Heart left ventricle (tissue), 16 donors: ENCODE data around the gene TNNC2. TPM values are rescaled to one million over a fixed set of nuclear protein-coding genes. Genes with fewer than 3 reads are reported as not detected.
"Not testable (repeated sequence)": the region's sequence is repeated elsewhere in the genome, so short reads cannot be mapped to it uniquely, and the experiment has no call there.

Experiments used
- ATAC-seq, 4 donors: fragments of 200-7000 bp; cut with Tn5 transposase; one replicate each; pipeline ENCODE4 v1.9.1; 2020 to 2022; ENCODE audit warnings: moderate library complexity in 4 of 4, mild to moderate bottlenecking in 3 of 4, moderate number of reproducible peaks in 1 of 4
- DNase-seq, 5 donors: peaks; one replicate each; pipeline ENCODE4 v3.0.0-alpha.2; 2020
- H3K27ac ChIP-seq, 12 donors: fragments of 200-600 bp; sonication (generic) in 4 of 12; one replicate each; pipeline versions ENCODE4 v1.5.0 to v1.8.0; 2016 to 2022; ENCODE audit warnings: mild to moderate bottlenecking in 2 of 12
- H3K27me3 ChIP-seq, 9 donors: fragments of 200-600 bp; sonication (generic) in 2 of 9; one replicate each; pipeline versions ENCODE4 v1.5.1 to v1.8.0; 2016 to 2022; ENCODE audit warnings: mild to moderate bottlenecking in 3 of 9
- H3K36me3 ChIP-seq, 9 donors: fragments of 200-600 bp; sonication (generic) in 2 of 9; one replicate each; pipeline versions ENCODE4 v1.5.0 to v1.8.0; 2018 to 2022; ENCODE audit warnings: mild to moderate bottlenecking in 2 of 9
- H3K4me1 ChIP-seq, 12 donors: fragments of 200-600 bp; sonication (generic) in 4 of 12; one replicate each; pipeline versions ENCODE4 v1.5.0 to v1.8.0; 2016 to 2022; ENCODE audit warnings: mild to moderate bottlenecking in 3 of 12
- H3K4me3 ChIP-seq, 12 donors: fragments of 200-600 bp; sonication (generic) in 4 of 12; one replicate each; pipeline versions ENCODE4 v1.5.0 to v1.8.0; 2017 to 2022; ENCODE audit warnings: mild to moderate bottlenecking in 9 of 12, moderate library complexity in 4 of 12
- H3K9me3 ChIP-seq, 12 donors: fragments of 200-600 bp; sonication (generic) in 4 of 12; one replicate each; pipeline versions ENCODE4 v1.5.0 to v1.8.0; 2016 to 2022; ENCODE audit warnings: mild to moderate bottlenecking in 1 of 12
- CTCF ChIP-seq, 12 donors: fragments of 200-600 bp; sonication (generic) in 4 of 12; IDR thresholded peaks; one replicate each; pipeline versions ENCODE4 v1.5.0 to v1.8.0; 2018 to 2022; ENCODE audit warnings: antibody characterized with exemption in 12 of 12, mild to moderate bottlenecking in 5 of 12
- POLR2A ChIP-seq, 2 donors: fragments of 450-650 bp; IDR thresholded peaks; one replicate each; pipeline ENCODE4 v1.6.1; 2017; ENCODE audit warnings: antibody characterized with exemption in 2 of 2, mild to moderate bottlenecking in 2 of 2, moderate library complexity in 2 of 2
- WGBS, 4 donors: extraction: QIAGEN DNeasy Blood & Tissue Kit in 2 of 4; methylation state at CpG; one replicate each; pipeline versions ENCODE4 v1.1.5 to v1.1.7; 2013 to 2018; 5-methylcytosine and 5-hydroxymethylcytosine counted together
- intact Hi-C, 10 donors: fragments of 100-400 bp; cut with DNase I; formaldehyde crosslinking; loops; one replicate each; pipeline versions ENCODE4 v1.11.1 to v1.14.2; 2022
- long read RNA-seq, 3 donors: library from polyadenylated mRNA; unstranded; transcript quantifications; one replicate each; pipeline ENCODE4 v2.0.0, GENCODE V29; 2020 to 2021
- polyA plus RNA-seq, 2 donors: library from polyadenylated mRNA; stranded (reverse); fragments of 200-250 nt; gene quantifications; one replicate each; pipeline ENCODE4 v1.2.3, GENCODE V29; 2013
- total RNA-seq, 9 donors: library from RNA; depleted of rRNA in 2 of 9; stranded (reverse); fragments of >200 nt in 2 of 9; fragmentation: NEBNext Ultra II Directional in 3 of 9; extraction: Animal tissue kit (Norgen Biotek cat#: 25700) in 3 of 9; gene quantifications; one replicate each; pipeline versions ENCODE4 v1.1.0 to v1.2.4, GENCODE V29; 2016 to 2023
- donor health status: ischemic (EF 13 %, LVEDD 7.1; RV severe dilation, severe dysfunction).
- donor health status: healthy with polysubstance abuse.
- donor health status: DM: no; HTN: yes; CAD: no.
- donor health status: DM: no; HTN: no; CAD: no.
- donor health status: ischemic (EF 25% LVEDD 6.9; RV normal size, moderate dysfunction).
- donor health status: ischemic (EF 25% LVEDD 5.7; RV mildly dilated, moderate dysfunction).
- donor health status: healthy.
- donor health status: DM: yes; HTN: yes; CAD: no.
- donor health status: ischemic (EF 35%, LVEDD 5.7; RV mildly dilated, moderate dysfunction).
- donor health status: nonischemic (EF 11% LVEDD 7.7; RV severe dilation, severe dysfunction).
- donor health status: DM: yes; HTN: yes; CAD: no.
- donor health status: PGD.
- donor health status: ischemic (EF 29% LVEDD 5.4; RV normal size, mild dysfunction).
- donor health status: nonischemic (EF 23%, LVEDD 6.1; RV moderate dilation, normal function).

TNNC2 gene
- not detected for total RNA-seq
- polyA plus RNA-seq: under 1 TPM; 0.14 to 0.30 TPM
- long read RNA-seq, donor 1: 0 reads
- long read RNA-seq, donor 2: 0 reads
- long read RNA-seq, donor 3: 0 reads

DNA sequence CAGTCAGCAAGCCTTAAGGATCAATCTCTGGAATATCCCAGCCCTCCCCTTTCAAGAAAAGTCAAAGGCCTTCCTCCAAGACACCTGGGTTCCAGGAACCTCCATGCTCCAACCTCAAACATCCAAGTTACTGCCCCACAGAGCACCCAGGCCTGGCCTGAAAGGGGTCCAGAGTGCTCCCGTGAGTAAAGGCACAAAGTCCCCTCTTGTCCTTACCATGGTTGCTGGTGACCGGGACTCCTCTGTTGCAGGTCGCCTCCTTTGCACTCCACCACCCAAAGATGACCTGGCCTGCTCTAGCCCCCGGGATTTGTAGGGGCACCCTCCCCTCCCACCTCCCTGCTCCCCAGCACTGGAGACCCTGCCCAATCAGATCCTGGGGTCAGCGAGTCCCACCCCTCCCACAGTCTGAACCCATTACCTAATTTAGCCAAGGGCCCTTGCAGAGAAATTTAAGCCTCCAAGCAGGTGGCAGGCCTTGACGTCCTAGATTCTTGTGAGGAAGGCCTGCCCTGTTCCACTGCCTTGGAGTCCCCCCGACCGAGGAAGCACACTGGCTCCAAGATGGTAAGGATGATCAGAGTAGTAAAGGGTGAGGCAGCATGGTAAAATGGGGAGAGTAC lies at the start of gene TNNC2:
Gene TNNC2, minus strand, starts transcription at position 283 of the 623 bp plus-strand sequence. Its CDS starts 64 bp downstream, at position 219.
- DNase-seq (no peak), ATAC-seq (no peak)
- no peaks in the 10 kb centered on the region for H3K36me3 ChIP-seq
- 86 to 89% (median 88%) methylated on average over 7 to 8 of the region's 8 CpGs for WGBS, 4 donors
- H3K4me1 ChIP-seq: peaks cover 0 to 38% (median 24%) of the 10 kb centered on the region in 12 donors
- no peaks in the 10 kb centered on the region for H3K9me3 ChIP-seq
- intact Hi-C loops: loop anchor here in 5 of 10 donors (5.0 to 10.0 kb wide), 2 partner anchors 130 to 138 kb away; no protein-coding TSS in a partner anchor
- peaks cover 0 to 24% (median 19%) of the 10 kb centered on the region in 9 donors for H3K27me3 ChIP-seq
- peak within 1 kb of the TSS in 10 of 12 donors; percentile 14 to 74 (median 56) for H3K27ac ChIP-seq
- no peak for TF ChIP-seq POLR2A (IDR thresholded peaks at IDR 0.05)
- TF ChIP-seq CTCF (IDR thresholded peaks at IDR 0.05): no peak
- no peak within 1 kb of the TSS for H3K4me3 ChIP-seq

DNA sequence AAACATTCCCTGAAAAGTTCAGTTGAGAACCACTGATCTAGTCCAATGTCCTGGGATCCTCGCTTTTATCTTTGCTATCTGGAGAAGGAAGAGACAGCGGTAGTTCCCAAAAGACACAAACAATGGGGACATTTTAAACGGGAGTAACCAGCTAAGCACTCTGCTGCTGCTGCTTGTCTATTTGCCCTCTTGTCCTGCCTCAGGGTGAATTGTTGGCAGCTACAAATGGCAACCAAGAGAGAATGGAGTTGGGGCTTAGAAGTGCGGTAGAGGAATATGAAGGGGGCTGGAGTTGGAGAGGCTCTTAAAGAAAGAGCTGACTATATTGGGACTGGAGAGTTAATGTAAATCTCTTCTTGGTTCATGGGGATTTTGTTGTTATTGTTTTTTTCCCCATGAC lies 47.5 kb upstream of the TNNC2 start:
- DNase-seq (no peak), ATAC-seq (no peak)
- Histone ChIP-seq H3K27ac (no peak overlapping the region), H3K36me3 (peaks cover 0 to 28% (median 20%) of the 10 kb centered on the region in 9 donors), H3K4me3 (no peak overlapping the region), H3K27me3 (no peaks in the 10 kb centered on the region), H3K9me3 (no peaks in the 10 kb centered on the region), H3K4me1 (peaks cover 0 to 2% (median 0%) of the 10 kb centered on the region in 12 donors)
- WGBS, 4 donors: 57 to 74% (median 71%) methylated on average over 4 of the region's 4 CpGs
- intact Hi-C loops: no loop called here
- TF ChIP-seq CTCF (IDR thresholded peaks at IDR 0.05) (no peak), POLR2A (IDR thresholded peaks at IDR 0.05) (no peak)

DNA sequence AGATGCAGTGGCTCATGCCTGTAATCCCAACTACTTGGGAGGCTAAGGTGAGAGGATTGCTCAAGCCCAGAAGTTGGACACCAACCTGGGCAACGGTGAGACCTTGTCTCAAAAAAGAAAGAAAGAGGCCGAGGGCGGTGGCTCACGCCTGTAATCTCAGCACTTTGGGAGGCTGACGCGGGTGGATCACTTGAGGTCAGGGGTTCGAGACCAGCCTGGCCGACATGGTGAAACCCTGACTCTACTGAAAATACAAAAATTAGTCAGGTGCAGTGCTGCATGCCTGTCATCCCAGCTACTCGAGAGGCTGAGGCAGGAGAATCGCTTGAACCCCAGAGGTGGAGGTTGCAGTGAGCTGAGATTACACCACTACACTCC lies 47.0 kb upstream of the TNNC2 start:
- WGBS, 4 donors: 92 to 95% (median 94%) methylated on average over 10 of the region's 10 CpGs
- H3K4me1 ChIP-seq, H3K4me3 ChIP-seq, intact Hi-C loops, ATAC-seq, H3K9me3 ChIP-seq, DNase-seq, H3K27ac ChIP-seq, H3K27me3 ChIP-seq: not testable (repeated sequence)
- peaks cover 0 to 27% (median 20%) of the 10 kb centered on the region in 9 donors for H3K36me3 ChIP-seq

DNA sequence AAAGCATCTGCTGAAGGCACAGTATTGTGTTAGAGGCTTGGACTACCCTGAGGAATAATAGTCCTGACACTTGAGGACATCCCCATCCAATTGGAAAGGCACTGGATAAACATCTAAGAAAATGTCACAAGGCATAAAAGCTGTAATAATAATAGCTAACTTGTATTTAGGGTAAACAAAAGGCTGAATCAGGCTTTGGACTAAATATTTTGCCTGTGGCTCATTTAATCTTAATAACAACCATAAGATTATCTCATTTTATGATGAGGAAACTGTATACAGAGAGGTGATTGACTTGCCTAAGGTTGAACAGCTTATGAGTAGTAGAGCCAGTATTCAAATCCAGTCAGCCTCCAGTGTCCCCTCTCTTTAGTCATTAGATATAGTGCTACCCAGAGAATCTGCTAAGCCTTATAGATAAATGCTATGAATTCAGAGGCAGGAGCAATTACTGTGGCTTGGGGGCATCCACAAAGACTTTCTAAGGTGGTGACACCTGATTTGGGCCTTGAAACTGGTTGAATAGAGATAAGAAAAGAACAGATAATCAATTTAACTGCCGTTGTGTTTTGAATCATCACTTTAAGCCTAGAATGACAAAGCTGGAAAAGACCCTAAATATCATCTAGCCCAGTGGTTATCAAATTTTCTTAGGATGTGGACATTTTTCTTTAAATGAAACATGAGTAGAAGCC lies 46.4 kb upstream of the TNNC2 start:
- Histone ChIP-seq H3K9me3 (no peaks in the 10 kb centered on the region), H3K27me3 (no peaks in the 10 kb centered on the region), H3K4me3 (no peak overlapping the region), H3K4me1 (peaks cover 0 to 2% (median 0%) of the 10 kb centered on the region in 12 donors), H3K36me3 (peaks cover 0 to 22% (median 18%) of the 10 kb centered on the region in 9 donors), H3K27ac (no peak overlapping the region)
- TF ChIP-seq POLR2A (IDR thresholded peaks at IDR 0.05): no peak
- no peak for TF ChIP-seq CTCF (IDR thresholded peaks at IDR 0.05)
- DNase-seq (no peak), ATAC-seq (no peak)
- intact Hi-C loops: no loop called here
- WGBS, 4 donors: 48 to 54% (median 51%) methylated on average over 1 of the region's 1 CpG
